AG08395 (cell line): ENCODE data around the gene SNX18.
"Not testable (repeated sequence)": the region's sequence is repeated elsewhere in the genome, so short reads cannot be mapped to it uniquely, and the experiment has no call there.

Source experiments
- DNase-seq: peaks from one replicate; pipeline ENCODE4 v3.0.0; 2012; ENCODE audit warnings: mixed read lengths, low spot score

SNX18 gene

DNA sequence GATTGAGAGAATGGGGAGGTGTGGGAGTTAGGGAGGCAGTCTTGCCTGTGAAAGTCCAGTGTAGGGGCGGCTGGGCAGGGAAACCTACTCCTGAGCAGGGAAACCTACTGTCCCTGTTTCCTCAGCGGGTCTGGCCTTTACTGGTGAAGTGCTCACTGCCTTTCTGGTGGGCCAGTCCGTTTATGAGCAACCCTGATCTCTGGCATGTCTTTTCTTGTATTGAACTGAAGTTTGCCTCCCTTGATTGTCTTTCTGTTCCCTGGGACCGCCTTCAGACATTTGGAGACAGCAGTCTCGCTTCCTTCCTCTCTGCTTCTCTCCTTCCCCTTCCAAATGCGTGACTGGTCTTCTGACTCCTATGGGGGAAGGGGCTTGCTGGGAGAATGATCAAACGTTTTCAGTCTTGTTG is 2.9 kb downstream of the SNX18 start:
- no peak for DNase-seq

DNA sequence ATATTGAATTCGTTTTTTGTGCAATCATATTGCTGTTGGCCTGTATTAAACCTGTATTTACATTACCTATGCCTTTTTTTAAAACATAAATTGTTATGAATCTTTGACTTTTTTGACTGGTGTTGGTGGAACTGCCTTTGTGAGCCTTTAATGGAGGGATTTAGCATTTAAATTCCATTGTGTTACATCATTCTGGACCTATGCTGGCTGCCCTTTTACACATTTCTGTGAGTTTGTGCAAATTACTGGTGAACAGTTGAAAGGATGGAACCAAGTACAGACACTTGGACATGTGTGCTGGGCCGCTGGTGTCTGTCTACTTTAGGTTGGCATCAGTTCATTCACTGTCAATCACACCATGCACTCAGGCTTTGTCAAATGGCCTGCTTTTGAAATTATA is 3.4 kb downstream of the SNX18 start:
- no peak for DNase-seq

DNA sequence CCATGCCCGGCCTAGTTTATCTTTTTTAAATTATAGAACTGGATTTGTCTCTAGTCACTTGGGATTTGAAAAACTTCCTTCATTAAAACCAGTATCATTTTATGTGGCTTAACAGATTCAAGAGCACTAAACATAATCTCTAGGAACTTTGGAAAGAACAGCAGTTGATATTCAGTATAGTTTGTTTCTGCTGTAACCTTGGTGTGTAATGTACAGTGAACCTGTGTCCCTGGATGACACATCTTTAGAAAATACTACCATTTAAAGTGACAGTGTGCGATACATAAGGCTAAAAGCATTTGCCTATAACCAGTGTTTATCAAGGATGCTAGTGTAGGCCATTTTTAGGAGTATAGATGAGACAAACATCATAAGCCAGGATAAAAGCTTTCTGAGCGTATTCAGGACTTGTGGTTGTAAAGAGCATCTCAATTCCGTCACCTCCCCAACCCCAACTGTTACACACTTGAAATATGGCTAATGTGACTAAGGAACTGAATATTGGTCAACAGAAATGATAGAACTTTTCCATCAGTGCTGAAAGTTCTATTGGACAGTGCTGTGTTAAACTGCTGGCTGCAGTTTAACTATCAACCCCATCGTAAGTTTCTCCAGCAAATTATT is 4.4 kb downstream of the SNX18 start:
- no peak for DNase-seq

GRCh38 chr5:54523534-54523933 is 6.0 kb downstream of the SNX18 start:
- no peak for DNase-seq

DNA sequence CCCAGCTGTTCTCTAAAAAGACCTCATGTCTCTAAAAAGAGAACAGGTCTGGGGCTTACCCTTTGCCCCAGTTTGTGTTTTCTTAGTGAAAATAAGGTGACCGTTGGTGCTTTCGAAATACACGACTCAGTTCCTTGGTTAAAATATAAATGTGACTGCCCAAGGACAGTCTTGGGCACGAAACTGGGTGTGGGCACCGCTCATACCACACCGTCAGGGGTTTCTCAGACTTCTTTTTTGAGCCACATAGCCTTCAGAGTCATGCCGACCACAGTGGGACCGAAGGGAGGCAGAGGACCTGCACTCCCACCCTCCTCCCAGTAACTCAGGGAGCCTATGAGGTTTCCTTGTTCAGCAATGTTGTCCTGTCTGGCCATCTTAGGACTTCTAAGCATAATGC is 6.5 kb downstream of the SNX18 start:
- DNase-seq = no peak

DNA sequence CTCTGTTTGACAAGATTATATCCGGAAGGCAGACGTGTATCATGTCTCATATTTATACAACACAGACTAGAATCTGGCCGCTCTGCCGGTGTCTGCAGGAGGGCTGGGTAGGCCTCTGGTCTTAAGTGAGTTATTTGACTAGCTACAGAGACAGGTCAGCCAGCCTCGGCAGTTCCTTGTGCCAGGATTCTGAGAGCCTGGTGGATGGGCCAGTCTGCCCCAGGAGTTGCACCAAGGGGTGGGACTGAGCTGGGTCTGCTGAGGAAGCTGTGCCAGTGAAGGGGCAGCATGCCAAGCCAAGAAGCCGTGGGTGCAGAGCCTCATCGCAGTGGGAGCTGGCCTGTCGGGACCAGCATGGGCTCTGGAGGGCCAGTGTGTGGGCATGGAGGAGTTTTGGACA is 7.1 kb downstream of the SNX18 start:
- DNase-seq = no peak

DNA sequence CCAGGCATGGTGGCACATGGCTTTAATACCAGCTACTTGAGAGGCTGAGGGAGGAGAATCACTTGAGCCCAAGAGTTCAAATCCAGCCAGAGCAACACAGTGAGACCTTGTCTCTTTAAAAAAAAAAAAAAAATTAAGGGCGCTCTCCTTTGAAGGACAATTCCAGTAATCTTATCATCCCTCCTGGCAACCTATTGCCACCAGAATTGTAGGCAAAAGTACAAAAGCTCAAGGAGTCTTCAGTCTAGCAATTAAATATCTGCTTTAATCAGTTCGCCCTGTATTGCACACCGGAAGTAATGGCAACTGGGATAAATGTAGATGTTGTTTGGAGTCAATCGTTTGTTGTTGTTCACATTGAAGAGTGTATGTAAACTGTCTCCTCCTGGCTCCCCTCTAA is 7.7 kb downstream of the SNX18 start:
- no peak for DNase-seq

DNA sequence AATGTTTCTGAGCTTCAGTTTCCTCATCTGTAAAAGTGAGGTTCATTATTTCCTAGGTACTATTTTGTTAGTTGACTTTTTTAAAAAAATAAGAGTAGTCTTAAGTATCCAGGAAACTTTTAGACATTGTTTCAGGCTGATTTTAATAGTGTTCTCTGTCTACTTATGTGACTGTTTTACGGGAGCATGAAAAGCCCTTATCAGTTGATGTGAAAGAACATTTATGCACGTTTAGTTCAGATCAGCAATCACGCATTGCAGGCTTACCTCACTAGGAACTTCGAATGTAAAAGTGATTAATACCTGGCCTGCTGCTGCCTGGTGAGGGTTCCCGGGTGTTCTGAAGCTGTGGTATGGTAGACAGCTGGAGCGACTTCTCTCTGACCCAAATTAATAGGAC is 8.1 kb downstream of the SNX18 start:
- DNase-seq = no peak

GRCh38 chr5:54526604-54527288 is 9.2 kb downstream of the SNX18 start:
- DNase-seq = no peak

DNA sequence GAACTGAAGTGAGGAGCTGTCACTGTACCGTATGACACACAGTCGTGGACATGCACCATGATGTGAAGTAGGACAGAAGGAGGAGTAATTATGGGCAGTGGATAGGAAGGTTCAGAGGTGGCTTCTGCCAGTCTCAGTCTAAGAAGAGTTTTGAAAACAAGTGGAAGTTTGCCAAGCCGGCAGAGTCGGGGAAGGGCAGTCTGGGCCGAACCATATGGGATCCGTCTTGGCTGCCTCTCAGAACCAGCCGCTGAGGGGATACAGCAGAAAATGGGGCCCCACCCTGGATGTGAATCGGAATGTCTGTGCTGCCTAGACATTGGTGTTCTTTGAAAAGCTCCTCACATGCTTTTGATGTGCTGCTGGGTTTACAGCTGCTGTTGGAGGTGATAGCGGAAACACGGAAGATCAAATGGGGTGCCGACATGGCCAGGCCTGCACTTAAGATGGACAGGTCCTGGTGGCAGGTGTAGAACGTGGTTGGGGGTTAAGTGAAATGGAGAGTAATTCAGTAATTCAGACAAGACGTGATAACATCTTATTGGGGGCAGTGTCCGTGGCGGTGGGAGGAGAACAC is 11.2 kb downstream of the SNX18 start:
- DNase-seq = no peak

GRCh38 chr5:54529565-54529964 is 12.0 kb downstream of the SNX18 start:
- DNase-seq = no peak

DNA sequence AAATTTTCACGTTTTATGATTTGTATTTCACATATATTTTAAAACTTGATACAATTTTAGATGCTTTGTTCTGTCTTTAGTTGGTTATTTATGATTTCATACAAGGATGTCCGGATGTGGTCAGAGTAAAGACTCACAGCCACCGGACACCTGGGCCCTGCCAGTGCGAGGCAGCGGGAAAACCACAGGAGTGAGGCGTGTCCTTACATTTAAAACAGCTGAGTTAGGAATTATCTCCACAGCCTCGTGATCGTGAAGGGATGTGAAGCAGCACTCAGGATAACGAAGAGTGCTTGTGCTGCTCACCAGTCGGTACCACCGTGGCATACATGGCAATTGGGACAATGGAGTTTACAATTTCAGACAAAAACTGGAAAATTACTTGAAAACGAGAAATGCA is 14.0 kb downstream of the SNX18 start:
- DNase-seq = no peak

DNA sequence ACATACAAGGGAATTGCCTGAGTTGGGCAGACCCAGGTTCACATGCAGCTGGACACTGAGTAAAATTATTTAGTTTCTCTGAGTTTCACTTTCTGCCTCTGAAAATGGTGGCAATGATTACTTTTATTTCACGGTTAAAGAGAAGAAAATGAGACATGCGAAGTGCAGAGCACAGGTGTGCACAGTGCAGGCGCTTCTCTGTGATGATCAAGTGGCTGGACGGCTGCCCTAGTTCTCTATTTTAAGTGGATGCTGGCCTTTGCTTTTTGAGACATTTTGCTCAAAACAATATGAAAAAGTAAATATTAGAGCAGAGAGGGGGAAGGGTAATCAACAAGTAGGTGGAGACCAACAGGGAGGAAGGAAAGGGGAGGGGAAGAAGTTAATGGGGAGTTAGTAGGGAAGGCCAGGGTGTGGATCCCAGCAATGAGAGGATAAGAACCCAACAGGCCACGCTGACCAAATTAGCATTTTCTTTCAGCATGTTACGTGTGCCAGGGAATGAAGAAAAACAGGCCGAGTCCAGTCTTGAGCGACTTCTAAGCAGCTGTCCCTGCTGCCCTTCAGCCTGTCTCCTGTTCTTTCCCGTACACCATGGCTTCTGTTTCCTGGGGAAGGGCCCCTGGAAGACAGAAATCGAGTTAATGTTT is 16.1 kb downstream of the SNX18 start:
- DNase-seq = no peak

GRCh38 chr5:54534191-54535004 is 16.8 kb downstream of the SNX18 start:
- DNase-seq = no peak

DNA sequence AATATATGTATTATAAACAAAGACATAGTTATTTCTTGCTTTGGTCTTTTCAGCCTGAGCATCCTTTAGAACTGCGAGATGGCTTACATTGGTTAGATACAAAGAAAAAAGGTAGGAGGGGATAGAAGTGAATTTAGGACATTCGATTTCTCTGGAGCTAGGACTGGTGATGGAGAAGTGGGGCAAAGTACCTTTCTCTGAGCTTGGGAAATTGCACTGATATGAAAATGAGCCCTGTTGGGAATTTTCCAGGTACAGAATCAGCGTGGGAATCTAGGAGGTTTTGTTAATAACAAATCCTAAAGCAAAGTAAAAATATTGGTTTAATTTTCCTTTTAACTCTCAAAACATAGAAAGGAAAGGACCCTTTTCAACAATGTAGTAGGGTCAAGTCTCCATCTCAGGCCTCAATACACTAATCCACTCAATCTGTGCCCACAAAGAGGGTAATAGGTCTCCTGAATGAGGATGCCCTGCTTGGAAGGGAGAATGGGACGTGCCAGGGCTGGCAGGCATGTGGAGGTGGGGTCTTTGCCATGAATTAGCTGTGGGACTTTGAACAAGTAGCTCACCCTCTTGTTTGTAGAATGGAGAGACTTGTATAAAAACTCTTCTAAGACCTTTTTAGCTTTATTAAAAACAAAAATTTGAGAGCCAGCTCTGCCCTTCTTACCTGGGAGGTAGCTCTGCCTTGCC is 17.7 kb downstream of the SNX18 start:
- no peak for DNase-seq

DNA sequence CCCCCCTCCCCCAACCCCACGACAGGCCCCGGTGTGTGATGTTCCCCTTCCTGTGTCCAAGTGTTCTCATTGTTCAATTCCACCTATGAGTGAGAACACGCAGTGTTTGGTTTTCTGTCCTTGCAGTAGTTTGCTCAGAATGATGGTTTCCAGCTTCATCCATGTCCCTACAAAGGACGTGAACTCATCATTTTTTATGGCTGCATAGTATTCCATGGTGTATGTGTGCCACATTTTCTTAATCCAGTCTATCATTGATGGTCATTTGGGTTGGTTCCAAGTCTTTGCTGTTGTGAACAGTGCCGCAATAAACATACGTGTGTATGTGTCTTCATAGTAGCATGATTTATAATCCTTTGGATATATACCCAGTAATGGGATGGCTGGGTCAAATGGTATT is 18.8 kb downstream of the SNX18 start:
- DNase-seq = not testable (repeated sequence)

DNA sequence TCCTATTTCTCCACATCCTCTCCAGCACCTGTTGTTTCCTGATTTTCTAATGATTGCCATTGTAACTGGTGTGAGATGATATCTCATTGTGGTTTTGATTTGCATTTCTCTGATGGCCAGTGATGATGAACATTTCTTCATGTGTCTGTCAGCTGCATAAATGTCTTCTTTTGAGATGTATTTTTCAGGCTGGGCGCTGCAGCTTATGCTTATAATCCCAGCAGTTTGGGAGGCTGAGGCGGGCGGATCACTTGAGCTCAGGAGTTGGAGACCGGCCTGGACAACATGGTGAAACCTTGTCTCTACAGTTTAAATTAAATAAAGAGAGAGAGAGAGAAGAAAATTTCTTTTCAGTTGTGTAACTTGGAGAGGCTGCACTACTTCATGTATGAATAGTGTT is 19.3 kb downstream of the SNX18 start:
- not testable (repeated sequence) for DNase-seq

DNA sequence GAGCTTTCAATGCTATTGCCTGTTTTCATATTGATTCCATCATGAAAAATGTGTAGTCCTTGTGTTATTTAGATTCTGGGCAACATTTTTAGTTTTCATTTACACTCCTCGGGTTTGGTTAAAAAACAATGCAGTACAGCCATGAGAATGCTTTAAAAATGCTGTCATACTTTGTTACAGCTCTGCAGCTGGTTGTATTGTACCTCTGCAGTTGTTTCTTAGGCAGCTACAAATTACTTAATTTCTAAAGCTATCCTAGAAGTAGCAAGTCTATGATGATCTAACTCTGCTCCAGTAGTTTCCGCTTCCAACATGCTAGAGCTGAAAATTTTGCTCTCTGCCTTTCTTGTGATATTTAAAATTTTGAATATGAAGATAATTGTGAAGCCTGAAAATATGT is 20.2 kb downstream of the SNX18 start:
- peak; percentile 52 for DNase-seq

DNA sequence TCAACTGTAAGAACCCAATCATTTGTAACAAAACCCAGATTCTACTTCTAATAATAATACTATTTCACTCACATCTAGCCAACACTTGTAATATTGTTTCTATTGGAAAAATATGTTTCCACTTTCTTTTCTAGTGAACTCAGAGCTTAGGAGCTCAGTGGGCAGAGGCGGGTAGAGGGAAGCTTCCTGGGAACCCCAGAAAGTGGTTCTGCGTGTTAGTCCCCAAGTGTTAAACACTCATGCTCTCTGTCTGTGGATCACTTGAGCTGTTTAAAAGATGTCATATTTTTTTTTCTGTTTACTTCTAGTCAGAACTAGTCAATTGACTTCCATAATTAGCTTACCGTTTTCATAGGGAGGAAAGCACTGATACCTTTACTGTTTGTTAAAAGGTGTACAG is 20.6 kb downstream of the SNX18 start:
- DNase-seq = no peak

DNA sequence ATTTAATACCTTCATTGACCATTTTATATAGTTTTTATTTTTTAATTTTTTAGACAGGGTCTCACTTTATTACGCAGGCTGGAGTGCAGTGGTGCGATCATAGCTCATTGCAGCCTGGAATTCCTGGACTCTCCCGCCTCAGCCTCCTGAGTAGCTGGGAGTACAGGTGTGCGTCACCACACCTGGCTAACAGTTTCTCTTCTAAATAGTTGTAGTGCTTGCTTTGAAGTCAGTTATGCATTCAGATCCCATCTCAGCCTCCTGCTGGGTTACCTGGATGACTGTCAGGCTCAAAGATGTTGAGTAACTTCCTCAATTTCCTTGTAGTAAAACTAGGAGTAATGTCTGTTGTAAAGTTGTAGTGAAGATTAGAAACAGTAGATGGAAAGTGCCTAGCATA is 21.4 kb downstream of the SNX18 start:
- no peak for DNase-seq

DNA sequence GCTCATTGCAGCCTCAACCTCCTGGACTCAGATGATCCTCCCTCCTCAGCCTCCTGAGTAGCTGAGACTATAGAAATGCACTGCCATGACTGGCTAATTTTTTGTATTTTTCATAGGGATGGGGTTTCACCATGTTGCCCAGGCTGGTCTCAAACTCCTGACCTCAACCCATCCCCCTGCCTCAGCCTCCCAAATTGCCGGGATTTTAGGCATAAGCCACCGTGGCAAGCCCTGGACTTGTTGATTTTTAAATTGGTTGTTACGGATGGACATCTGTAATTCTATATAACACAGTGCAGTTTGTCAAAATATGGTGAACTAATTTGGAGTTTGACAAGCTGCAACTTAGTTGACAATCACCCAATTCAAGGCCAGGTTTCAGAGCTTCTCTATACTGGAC is 22.7 kb downstream of the SNX18 start:
- DNase-seq = no peak
